NCI-H69 (cell line): Measurements from ENCODE around the gene CALY.
A peak's percentile ranks its signal among the peaks of the same experiment; 100 is the strongest.

Source experiments
- DNase-seq: peaks from one replicate; lab custom pipeline; 2025; lab: John Stamatoyannopoulos, UW

The CALY gene

DNA sequence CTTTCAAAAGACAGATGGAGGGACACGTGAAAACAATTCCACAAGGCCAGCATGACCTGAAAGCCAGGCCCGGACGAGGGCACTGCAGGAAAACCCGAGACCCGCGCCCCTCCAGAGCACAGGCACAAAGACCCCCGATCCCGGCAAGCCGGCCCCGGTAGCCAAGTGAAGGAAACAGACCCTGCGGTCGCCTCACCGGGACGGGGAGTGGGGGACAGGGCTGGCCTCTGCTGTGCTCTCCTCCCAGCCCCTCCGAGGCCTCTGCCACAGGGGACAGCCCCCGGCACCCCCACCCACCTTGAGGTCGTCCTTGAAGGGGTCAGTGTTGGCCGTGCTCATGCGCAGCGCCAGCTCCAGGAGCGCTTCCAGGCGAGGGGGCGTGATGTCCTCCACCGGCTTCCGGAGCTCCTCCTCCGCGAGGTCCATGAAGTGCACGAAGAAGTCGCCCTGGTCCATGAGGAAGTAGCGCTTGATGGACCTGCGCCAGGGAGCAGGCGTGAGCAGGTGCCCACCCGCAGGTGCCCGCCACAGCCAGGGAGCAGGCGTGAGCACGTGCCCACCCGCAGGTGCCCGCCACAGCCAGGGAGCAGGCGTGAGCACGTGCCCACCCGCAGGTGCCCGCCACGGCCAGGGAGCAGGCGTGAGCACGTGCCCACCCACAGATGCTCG is 48.7 kb downstream of the CALY start:
- DNase-seq = no peak

DNA sequence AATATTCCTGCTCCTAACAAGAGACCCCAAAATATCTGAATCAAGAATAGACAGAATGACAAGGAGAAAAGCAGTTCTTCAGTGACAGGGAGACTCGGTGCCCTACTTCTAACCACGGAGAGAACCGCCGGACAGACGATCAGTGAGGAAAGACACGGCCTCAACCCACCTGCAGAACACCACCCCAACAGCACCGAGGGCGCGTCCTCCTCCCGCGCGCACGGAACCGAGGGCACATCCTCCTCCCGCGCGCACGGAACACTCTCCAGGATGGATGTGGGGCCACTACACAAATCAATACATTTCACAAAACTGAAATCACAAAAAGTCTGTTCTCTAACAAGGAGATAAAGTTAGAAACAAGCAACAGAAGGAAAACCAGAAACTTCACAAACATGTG is 50.3 kb downstream of the CALY start:
- DNase-seq = no peak

GRCh38 chr10:133285217-133285616 is 51.5 kb downstream of the CALY start:
- DNase-seq = no peak

GRCh38 chr10:133283931-133284330 is 52.8 kb downstream of the CALY start:
- no peak for DNase-seq

DNA sequence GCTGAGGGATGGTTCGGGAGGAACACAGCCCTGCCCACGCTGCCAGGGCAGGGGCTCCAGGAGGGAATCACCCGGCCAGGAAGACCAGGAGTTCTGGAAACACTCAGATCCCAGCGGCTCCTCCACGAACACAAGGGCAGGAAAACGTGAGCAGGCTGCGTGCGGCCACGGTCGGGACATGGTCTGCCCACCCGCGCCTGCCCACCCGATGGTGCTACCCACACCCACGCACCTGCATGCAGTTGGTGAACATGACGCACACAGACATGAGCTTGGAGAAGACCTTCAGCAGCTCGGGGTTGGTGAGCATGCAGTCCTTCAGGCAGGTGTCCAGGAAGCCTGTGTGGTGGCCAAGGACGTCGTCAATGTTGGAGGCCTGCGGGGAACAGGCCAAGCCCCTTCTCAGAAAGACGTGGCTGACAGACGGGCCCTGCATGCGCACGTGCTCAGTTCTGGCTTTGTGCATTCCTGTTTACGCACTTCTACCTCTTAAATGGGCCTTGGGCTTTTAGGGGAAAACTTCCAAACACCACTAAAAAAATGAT is 53.8 kb downstream of the CALY start:
- DNase-seq = no peak

GRCh38 chr10:133281628-133282372 is 54.9 kb downstream of the CALY start:
- DNase-seq = no peak

- DNase-seq = no peak
Measured at GRCh38 chr10:133281084-133281483, 55.6 kb downstream of the CALY start.

- DNase-seq = no peak
Measured at GRCh38 chr10:133280391-133281059, 56.2 kb downstream of the CALY start.

- no peak for DNase-seq
Measured at GRCh38 chr10:133279326-133280226, 57.1 kb downstream of the CALY start.

DNA sequence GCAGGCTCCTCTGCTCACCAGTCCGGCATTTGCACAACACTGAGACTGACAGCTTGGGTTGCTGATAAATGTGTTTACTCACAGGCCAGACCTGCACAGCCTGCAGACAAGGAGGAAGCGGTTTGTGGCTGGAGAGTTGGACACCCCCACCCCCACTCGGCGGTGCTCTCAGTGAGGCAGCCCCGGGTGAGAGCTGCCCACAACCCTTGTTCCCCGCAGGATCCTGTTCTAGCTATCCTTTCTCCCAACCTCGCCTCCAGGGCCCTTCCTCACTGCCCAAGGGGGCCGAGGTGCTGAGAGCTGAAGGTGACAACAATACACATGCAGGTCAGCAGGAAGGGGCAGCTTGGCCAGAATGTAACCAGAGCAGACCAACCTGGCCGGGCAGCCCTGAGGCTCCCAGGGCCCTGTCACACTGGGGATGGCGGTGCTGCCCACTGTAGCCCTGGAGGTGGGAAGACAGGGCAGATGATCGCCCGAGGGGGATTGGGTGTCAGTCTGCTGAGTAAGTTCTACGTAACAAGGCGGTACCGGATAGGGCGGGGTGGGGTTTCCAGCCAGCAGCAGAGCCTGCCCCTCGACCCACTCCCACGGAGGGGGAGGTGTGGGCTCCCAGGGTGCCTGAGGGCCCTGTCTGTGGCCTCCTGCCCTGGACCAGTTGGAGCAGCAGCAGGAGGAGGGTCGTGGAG is 58.0 kb downstream of the CALY start:
- DNase-seq = peak; percentile 4

DNA sequence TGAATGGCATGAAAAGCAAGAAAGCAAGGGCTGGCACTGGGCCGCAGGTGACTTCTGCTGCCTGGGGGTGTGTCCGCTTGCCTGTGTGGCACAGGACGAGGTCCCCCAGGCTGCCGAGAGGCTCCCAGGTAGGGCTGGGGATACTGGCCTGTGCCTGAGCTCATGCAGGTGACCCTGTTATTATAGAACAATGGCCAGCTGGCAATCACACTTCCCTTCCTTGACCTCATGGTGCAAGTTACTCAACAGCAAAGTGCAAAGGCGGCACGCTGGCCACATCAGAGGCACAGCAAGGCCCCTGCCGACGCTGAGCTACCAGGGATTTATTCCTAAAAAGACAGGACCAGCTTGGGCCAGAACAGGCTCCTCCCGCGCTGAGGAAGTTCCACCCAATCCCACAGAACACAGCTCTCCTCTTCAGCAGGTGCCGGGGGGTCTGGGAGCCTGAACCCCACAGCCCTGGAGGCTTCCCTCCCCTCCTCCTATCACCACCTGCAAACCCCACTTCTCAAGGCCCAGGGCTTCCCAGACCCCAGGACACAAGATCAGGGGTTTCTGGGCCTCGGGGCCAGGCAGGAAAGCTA is 58.6 kb downstream of the CALY start:
- DNase-seq = no peak

- DNase-seq = no peak
Measured at GRCh38 chr10:133277277-133277992, 59.3 kb downstream of the CALY start.

- peak; percentile 54 for DNase-seq
Measured at GRCh38 chr10:133276435-133277201, 60.1 kb downstream of the CALY start, which contains the start of gene ADAM8. Gene ADAM8 (minus strand): TSS chr10:133276868. CDS start chr10:133276817, 51 bp downstream.

- no peak for DNase-seq
Measured at GRCh38 chr10:133276100-133276434, 60.6 kb downstream of the CALY start.

GRCh38 chr10:133275684-133276092 is 61.0 kb downstream of the CALY start:
- DNase-seq = no peak

GRCh38 chr10:133274751-133275683 is 61.7 kb downstream of the CALY start:
- DNase-seq = no peak
